T-helper 1 cell treated with Interleukin-12 subunit alpha and Interleukin-12 subunit beta and Interleukin-4 antibody, amounts not matched to agents 30 μg/mL and 1 μg/mL, for 36 hours (primary cell): ENCODE data around the gene KRTAP5-4.
"Not testable (repeated sequence)": the region's sequence is repeated elsewhere in the genome, so short reads cannot be mapped to it uniquely, and the experiment has no call there.

ENCODE experiments used
- H3K27ac Mint-ChIP-seq: one replicate; pipeline ENCODE4 v1.8.0; 2021; ENCODE audit warnings: mild to moderate bottlenecking, mixed read lengths
- H3K27me3 Mint-ChIP-seq: one replicate; pipeline ENCODE4 v1.8.0; 2021; ENCODE audit warnings: low read depth, mixed read lengths
- H3K36me3 Mint-ChIP-seq: one replicate; pipeline ENCODE4 v1.8.0; 2021; ENCODE audit warnings: low read depth, mixed read lengths
- H3K4me1 Mint-ChIP-seq: one replicate; pipeline ENCODE4 v1.8.0; 2021; ENCODE audit warnings: low read depth, mixed read lengths
- H3K4me3 Mint-ChIP-seq: one replicate; pipeline ENCODE4 v1.8.0; 2021; ENCODE audit warnings: mild to moderate bottlenecking, moderate library complexity, mixed read lengths
- H3K9me3 Mint-ChIP-seq: one replicate; pipeline ENCODE4 v1.8.0; 2021; ENCODE audit warnings: mixed read lengths

KRTAP5-4 gene

GRCh38 chr11:1647901-1648652 is 26.1 kb upstream of the KRTAP5-4 start:
- no peaks in the 10 kb centered on the region for H3K4me1 Mint-ChIP-seq
- H3K27me3 Mint-ChIP-seq = peaks cover 3% of the 10 kb centered on the region
- H3K27ac Mint-ChIP-seq = no peak overlapping the region
- no peaks in the 10 kb centered on the region for H3K36me3 Mint-ChIP-seq
- H3K9me3 Mint-ChIP-seq = no peaks in the 10 kb centered on the region
- no peak overlapping the region for H3K4me3 Mint-ChIP-seq

- not testable (repeated sequence) for H3K4me3 Mint-ChIP-seq, H3K4me1 Mint-ChIP-seq, H3K9me3 Mint-ChIP-seq, H3K36me3 Mint-ChIP-seq, H3K27me3 Mint-ChIP-seq, H3K27ac Mint-ChIP-seq
Observed at GRCh38 chr11:1646540-1646939, 24.6 kb upstream of the KRTAP5-4 start.

- H3K36me3 Mint-ChIP-seq = no peaks in the 10 kb centered on the region
- H3K27ac Mint-ChIP-seq = no peak overlapping the region
- H3K9me3 Mint-ChIP-seq = no peaks in the 10 kb centered on the region
- no peaks in the 10 kb centered on the region for H3K27me3 Mint-ChIP-seq
- no peaks in the 10 kb centered on the region for H3K4me1 Mint-ChIP-seq
- H3K4me3 Mint-ChIP-seq = no peak overlapping the region
Observed at GRCh38 chr11:1645357-1645821, 23.5 kb upstream of the KRTAP5-4 start.

GRCh38 chr11:1644601-1645356 is 22.8 kb upstream of the KRTAP5-4 start:
- Mint-ChIP-seq H3K27ac (no peak overlapping the region), H3K9me3 (no peaks in the 10 kb centered on the region), H3K4me3 (no peak overlapping the region), H3K36me3 (no peaks in the 10 kb centered on the region), H3K27me3 (peaks cover 3% of the 10 kb centered on the region), H3K4me1 (no peaks in the 10 kb centered on the region)

GRCh38 chr11:1643146-1643690 is 21.3 kb upstream of the KRTAP5-4 start:
- Mint-ChIP-seq H3K4me3 (no peak overlapping the region), H3K27ac (no peak overlapping the region), H3K9me3 (no peaks in the 10 kb centered on the region), H3K27me3 (peaks cover 3% of the 10 kb centered on the region), H3K36me3 (no peaks in the 10 kb centered on the region), H3K4me1 (no peaks in the 10 kb centered on the region)

- Mint-ChIP-seq H3K4me3 (no peak overlapping the region), H3K27ac (no peak overlapping the region), H3K9me3 (no peaks in the 10 kb centered on the region), H3K4me1 (no peaks in the 10 kb centered on the region), H3K36me3 (no peaks in the 10 kb centered on the region), H3K27me3 (peaks cover 3% of the 10 kb centered on the region)
Observed at GRCh38 chr11:1642288-1643145, 20.6 kb upstream of the KRTAP5-4 start.

GRCh38 chr11:1641096-1641495 is 19.2 kb upstream of the KRTAP5-4 start:
- H3K27me3 Mint-ChIP-seq = peaks cover 3% of the 10 kb centered on the region

GRCh38 chr11:1640076-1640946 is 18.4 kb upstream of the KRTAP5-4 start:
- H3K27ac Mint-ChIP-seq = no peak overlapping the region
- no peak overlapping the region for H3K4me3 Mint-ChIP-seq
- H3K4me1 Mint-ChIP-seq = no peaks in the 10 kb centered on the region
- H3K9me3 Mint-ChIP-seq = no peaks in the 10 kb centered on the region
- H3K36me3 Mint-ChIP-seq = no peaks in the 10 kb centered on the region
- H3K27me3 Mint-ChIP-seq = peaks cover 3% of the 10 kb centered on the region

More at GRCh38 chr11:1641096-1641495, 19.2 kb upstream of the KRTAP5-4 start:
- Mint-ChIP-seq H3K9me3 (no peaks in the 10 kb centered on the region), H3K4me1 (no peaks in the 10 kb centered on the region), H3K4me3 (no peak overlapping the region), H3K36me3 (no peaks in the 10 kb centered on the region), H3K27ac (no peak overlapping the region)

GRCh38 chr11:1639666-1640065 is 17.7 kb upstream of the KRTAP5-4 start:
- no peak overlapping the region for H3K27ac Mint-ChIP-seq
- H3K9me3 Mint-ChIP-seq = no peaks in the 10 kb centered on the region

GRCh38 chr11:1639102-1639620 is 17.2 kb upstream of the KRTAP5-4 start:
- no peaks in the 10 kb centered on the region for H3K36me3 Mint-ChIP-seq
- peaks cover 3% of the 10 kb centered on the region for H3K27me3 Mint-ChIP-seq
- H3K4me1 Mint-ChIP-seq = no peaks in the 10 kb centered on the region
- no peak overlapping the region for H3K27ac Mint-ChIP-seq
- no peak overlapping the region for H3K4me3 Mint-ChIP-seq
- H3K9me3 Mint-ChIP-seq = no peaks in the 10 kb centered on the region

More at GRCh38 chr11:1639666-1640065, 17.7 kb upstream of the KRTAP5-4 start:
- Mint-ChIP-seq H3K4me3 (no peak overlapping the region), H3K36me3 (no peaks in the 10 kb centered on the region), H3K4me1 (no peaks in the 10 kb centered on the region), H3K27me3 (peaks cover 3% of the 10 kb centered on the region)

GRCh38 chr11:1638344-1638743 is 16.4 kb upstream of the KRTAP5-4 start:
- H3K4me3 Mint-ChIP-seq = no peak overlapping the region
- no peak overlapping the region for H3K27ac Mint-ChIP-seq
- no peaks in the 10 kb centered on the region for H3K9me3 Mint-ChIP-seq
- no peaks in the 10 kb centered on the region for H3K36me3 Mint-ChIP-seq
- H3K27me3 Mint-ChIP-seq = peaks cover 3% of the 10 kb centered on the region
- H3K4me1 Mint-ChIP-seq = no peaks in the 10 kb centered on the region

- Mint-ChIP-seq H3K27me3 (peaks cover 3% of the 10 kb centered on the region), H3K4me1 (peaks cover under 1% of the 10 kb centered on the region), H3K36me3 (no peaks in the 10 kb centered on the region), H3K27ac (no peak overlapping the region), H3K9me3 (no peaks in the 10 kb centered on the region), H3K4me3 (no peak overlapping the region)
Observed at GRCh38 chr11:1637628-1638027, 15.7 kb upstream of the KRTAP5-4 start.

- Mint-ChIP-seq H3K27me3 (peaks cover 7% of the 10 kb centered on the region), H3K4me1 (peaks cover 2% of the 10 kb centered on the region), H3K27ac (no peak overlapping the region), H3K4me3 (no peak overlapping the region), H3K9me3 (no peaks in the 10 kb centered on the region), H3K36me3 (no peaks in the 10 kb centered on the region)
Observed at GRCh38 chr11:1636291-1636950, 14.5 kb upstream of the KRTAP5-4 start.
